K562 (cell line): ENCODE results near the gene HOXB1. TPM values are rescaled to one million over a fixed set of nuclear protein-coding genes. Genes with fewer than 3 reads are reported as not detected.
A peak's percentile ranks its signal among the peaks of the same experiment; 100 is the strongest.

Source experiments
- CREB3L1 ChIP-seq: fragments of 450-650 bp; IDR thresholded peaks from 2 replicates; pipeline ENCODE4 v1.6.1; 2014; ENCODE audit warnings: low read depth, mild to moderate bottlenecking, moderate library complexity, borderline replicate concordance
- ETV5 ChIP-seq: sonication (generic); formaldehyde crosslinking; IDR thresholded peaks from 2 replicates; pipeline ENCODE4 v1.4.0; 2020; ENCODE audit warnings: low read depth, mild to moderate bottlenecking, missing genetic modification reagents
- FOXK1 ChIP-seq: sonication (generic); formaldehyde crosslinking; IDR thresholded peaks from 2 replicates; pipeline ENCODE4 v1.8.0; 2022; ENCODE audit warnings: missing genetic modification reagents, mild to moderate bottlenecking, borderline replicate concordance
- GABPB1 ChIP-seq: sonication (generic); formaldehyde crosslinking; IDR thresholded peaks from 2 replicates; pipeline ENCODE4 v1.8.0; 2022; ENCODE audit warnings: mild to moderate bottlenecking, missing genetic modification reagents
- HCFC1 ChIP-seq: IDR thresholded peaks from 2 replicates; pipeline ENCODE4 v1.6.1; 2012; ENCODE audit warnings: low read depth, low read length, improper control_type of control experiment
- HDGF ChIP-seq: fragments of 450-650 bp; IDR thresholded peaks from 2 replicates; pipeline ENCODE4 v1.6.1; 2016
- LARP7 ChIP-seq: fragments of 450-650 bp; IDR thresholded peaks from 2 replicates; pipeline ENCODE4 v1.6.1; 2016
- MBD1 ChIP-seq: fragments of 250-450 bp; sonication (Bioruptor Pico); IDR thresholded peaks from 2 replicates; pipeline ENCODE4 v1.8.0; 2022; ENCODE audit warnings: inconsistent platforms
- MCM2 ChIP-seq: fragments of 450-650 bp; IDR thresholded peaks from 2 replicates; pipeline ENCODE4 v1.6.1; 2017; ENCODE audit warnings: low read depth, mild to moderate bottlenecking
- NCOA6 ChIP-seq: fragments of 450-650 bp; IDR thresholded peaks from 2 replicates; pipeline ENCODE4 v1.6.1; 2017; ENCODE audit warnings: mild to moderate bottlenecking
- RBM34 ChIP-seq: fragments of 200-400 bp; formaldehyde crosslinking; IDR thresholded peaks from 2 replicates; pipeline ENCODE4 v1.6.1; 2018; ENCODE audit warnings: low read length, borderline replicate concordance; ENCODE audit not compliant: insufficient read depth
- polyA plus RNA-seq, 8 experiments: library from polyadenylated mRNA; depleted of rRNA in 4 of 8; stranded (reverse) in 5 of 8; unstranded in 3 of 8; fragments of >200 nt; fragmentation: Nextera tagmentation in 2 of 8; fragmentation: Illumina TruSeq in 1 of 8; extraction: Ambion mirVana in 2 of 8; extraction: Trizol in 1 of 8; gene quantifications; 2 replicates each; pipeline versions ENCODE4 v1.2.1 to v1.2.3, GENCODE V29; 2011 to 2014; ENCODE audit warnings: inconsistent platforms in 1 of 8, missing spikeins in 1 of 8
- total RNA-seq, 7 experiments: library from RNA; depleted of rRNA in 6 of 7; stranded (reverse); fragments of >200 nt in 6 of 7; fragmentation: Illumina TruSeq in 2 of 7; extraction: Trizol in 2 of 7; gene quantifications; 2 replicates each; pipeline versions ENCODE4 v1.2.1 to v1.2.3, GENCODE V29; 2011 to 2021; ENCODE audit warnings: low replicate concordance in 1 of 7
- TF ChIP-seq, protein P1 (sequence below), 2 experiments: IDR thresholded peaks in 1 of 2; conservative IDR thresholded peaks in 1 of 2; 2 replicates each; pipeline ENCODE4 v1.6.1; 2016; ENCODE audit warnings: low read depth in 2 of 2, mild to moderate bottlenecking in 1 of 2, missing compliant biosample characterization in 1 of 2, missing genetic modification characterization in 1 of 2, moderate library complexity in 1 of 2
- TF ChIP-seq, protein P2 (sequence below): fragments of 450-650 bp; IDR thresholded peaks from 2 replicates; pipeline ENCODE4 v1.6.1; 2018; ENCODE audit not compliant: partially characterized antibody
- TF ChIP-seq, protein P3 (sequence below), 2 experiments: IDR thresholded peaks; 2 replicates each; pipeline ENCODE4 v1.6.1; 2012; ENCODE audit warnings: improper control_type of control experiment in 2 of 2, low read depth in 2 of 2, low read length in 2 of 2, borderline replicate concordance in 1 of 2

Gene HOXB1
- total and polyA plus RNA-seq, 9 of the 15 experiments (the other 6 are each of a cell fraction or from before 2014, with no cell fraction given) = 0.04 TPM; not detected in 8

DNA sequence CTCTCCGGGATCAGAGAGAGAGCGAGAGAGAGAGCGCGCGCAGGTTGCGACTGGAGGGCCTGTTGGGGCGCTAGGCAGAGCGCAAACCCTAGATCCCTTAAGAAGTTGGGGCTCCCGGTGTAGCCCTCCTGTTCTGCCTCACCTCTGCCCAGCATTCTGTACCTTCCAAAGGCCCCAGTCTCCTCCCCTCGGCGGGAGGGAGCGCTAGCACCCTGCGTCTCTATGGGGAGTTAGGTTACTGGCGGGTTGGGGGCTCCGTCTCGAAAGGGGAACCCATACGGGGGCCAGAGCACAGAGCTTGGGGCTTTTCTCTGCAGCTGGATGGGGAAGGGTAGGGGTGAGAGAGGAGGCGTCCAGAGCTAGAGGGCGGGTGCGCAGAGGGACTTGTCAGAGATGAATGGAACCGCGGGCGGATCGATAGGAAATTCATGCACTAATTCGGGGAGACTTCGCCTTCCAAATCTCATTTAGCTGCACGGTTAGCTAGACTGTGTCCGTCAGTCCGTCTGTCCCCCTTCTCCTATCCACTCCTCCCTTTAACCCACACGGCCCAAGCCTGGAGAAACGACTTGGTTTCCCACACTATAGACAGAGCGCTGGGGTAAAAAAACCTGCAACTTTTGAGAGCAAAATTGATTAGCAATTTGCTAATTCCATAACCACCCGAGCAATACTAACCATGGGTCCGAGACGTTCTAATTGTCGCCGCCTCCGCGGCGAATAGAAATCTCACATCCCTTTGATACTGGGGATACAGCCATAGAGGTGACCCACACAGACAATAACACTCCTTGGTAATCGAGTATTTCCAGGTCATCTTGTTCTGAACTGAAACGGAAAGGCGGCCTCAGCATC is 48.0 kb upstream of the HOXB1 start (continued):
- TF ChIP-seq, protein P1, sequence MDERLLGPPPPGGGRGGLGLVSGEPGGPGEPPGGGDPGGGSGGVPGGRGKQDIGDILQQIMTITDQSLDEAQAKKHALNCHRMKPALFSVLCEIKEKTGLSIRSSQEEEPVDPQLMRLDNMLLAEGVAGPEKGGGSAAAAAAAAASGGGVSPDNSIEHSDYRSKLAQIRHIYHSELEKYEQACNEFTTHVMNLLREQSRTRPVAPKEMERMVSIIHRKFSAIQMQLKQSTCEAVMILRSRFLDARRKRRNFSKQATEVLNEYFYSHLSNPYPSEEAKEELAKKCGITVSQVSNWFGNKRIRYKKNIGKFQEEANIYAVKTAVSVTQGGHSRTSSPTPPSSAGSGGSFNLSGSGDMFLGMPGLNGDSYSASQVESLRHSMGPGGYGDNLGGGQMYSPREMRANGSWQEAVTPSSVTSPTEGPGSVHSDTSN (CRISPR knock-in tag; IDR thresholded peaks at IDR 0.05; ENCODE audit: low read depth) = no peak
- TF ChIP-seq, protein P1 (tag; conservative IDR thresholded peaks at IDR 0.05; ENCODE audit: low read depth) = peak; percentile 38
- TF ChIP-seq, protein P2, sequence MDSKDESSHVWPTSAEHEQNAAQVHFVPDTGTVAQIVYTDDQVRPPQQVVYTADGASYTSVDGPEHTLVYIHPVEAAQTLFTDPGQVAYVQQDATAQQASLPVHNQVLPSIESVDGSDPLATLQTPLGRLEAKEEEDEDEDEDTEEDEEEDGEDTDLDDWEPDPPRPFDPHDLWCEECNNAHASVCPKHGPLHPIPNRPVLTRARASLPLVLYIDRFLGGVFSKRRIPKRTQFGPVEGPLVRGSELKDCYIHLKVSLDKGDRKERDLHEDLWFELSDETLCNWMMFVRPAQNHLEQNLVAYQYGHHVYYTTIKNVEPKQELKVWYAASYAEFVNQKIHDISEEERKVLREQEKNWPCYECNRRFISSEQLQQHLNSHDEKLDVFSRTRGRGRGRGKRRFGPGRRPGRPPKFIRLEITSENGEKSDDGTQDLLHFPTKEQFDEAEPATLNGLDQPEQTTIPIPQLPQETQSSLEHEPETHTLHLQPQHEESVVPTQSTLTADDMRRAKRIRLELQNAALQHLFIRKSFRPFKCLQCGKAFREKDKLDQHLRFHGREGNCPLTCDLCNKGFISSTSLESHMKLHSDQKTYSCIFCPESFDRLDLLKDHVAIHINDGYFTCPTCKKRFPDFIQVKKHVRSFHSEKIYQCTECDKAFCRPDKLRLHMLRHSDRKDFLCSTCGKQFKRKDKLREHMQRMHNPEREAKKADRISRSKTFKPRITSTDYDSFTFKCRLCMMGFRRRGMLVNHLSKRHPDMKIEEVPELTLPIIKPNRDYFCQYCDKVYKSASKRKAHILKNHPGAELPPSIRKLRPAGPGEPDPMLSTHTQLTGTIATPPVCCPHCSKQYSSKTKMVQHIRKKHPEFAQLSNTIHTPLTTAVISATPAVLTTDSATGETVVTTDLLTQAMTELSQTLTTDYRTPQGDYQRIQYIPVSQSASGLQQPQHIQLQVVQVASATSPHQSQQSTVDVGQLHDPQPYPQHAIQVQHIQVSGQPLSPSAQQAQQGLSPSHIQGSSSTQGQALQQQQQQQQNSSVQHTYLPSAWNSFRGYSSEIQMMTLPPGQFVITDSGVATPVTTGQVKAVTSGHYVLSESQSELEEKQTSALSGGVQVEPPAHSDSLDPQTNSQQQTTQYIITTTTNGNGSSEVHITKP = no peak
- no peak for TF ChIP-seq HDGF
- TF ChIP-seq ETV5 (CRISPR knock-in tag) = no peak
- TF ChIP-seq FOXK1 (CRISPR knock-in tag) = no peak
- TF ChIP-seq HCFC1 = no peak
- TF ChIP-seq MCM2 = no peak
- no peak for TF ChIP-seq NCOA6
- no peak for TF ChIP-seq RBM34
- TF ChIP-seq MBD1 = no peak
- TF ChIP-seq, protein P3, sequence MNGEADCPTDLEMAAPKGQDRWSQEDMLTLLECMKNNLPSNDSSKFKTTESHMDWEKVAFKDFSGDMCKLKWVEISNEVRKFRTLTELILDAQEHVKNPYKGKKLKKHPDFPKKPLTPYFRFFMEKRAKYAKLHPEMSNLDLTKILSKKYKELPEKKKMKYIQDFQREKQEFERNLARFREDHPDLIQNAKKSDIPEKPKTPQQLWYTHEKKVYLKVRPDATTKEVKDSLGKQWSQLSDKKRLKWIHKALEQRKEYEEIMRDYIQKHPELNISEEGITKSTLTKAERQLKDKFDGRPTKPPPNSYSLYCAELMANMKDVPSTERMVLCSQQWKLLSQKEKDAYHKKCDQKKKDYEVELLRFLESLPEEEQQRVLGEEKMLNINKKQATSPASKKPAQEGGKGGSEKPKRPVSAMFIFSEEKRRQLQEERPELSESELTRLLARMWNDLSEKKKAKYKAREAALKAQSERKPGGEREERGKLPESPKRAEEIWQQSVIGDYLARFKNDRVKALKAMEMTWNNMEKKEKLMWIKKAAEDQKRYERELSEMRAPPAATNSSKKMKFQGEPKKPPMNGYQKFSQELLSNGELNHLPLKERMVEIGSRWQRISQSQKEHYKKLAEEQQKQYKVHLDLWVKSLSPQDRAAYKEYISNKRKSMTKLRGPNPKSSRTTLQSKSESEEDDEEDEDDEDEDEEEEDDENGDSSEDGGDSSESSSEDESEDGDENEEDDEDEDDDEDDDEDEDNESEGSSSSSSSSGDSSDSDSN (IDR thresholded peaks at IDR 0.05; ENCODE audit: borderline replicate concordance in 1 of 2, low read depth in 2 of 2, low read length in 2 of 2) = peak in 1 of 2 experiments; percentile 32; a peak in 1 of 4 replicates
- TF ChIP-seq GABPB1 (CRISPR knock-in tag) = peak; percentile 41; the same call in 1 of the 2 replicates
- TF ChIP-seq CREB3L1 = no peak
- no peak for TF ChIP-seq LARP7
